Activated naive CD8-positive, alpha-beta T cell (primary cell): ENCODE data around the gene TENT5C.

ENCODE experiments used
- H3K27ac Mint-ChIP-seq: one replicate; pipeline ENCODE4 v1.8.0; 2021; ENCODE audit warnings: mixed read lengths
- H3K27me3 Mint-ChIP-seq: one replicate; pipeline ENCODE4 v1.8.0; 2021; ENCODE audit warnings: mixed read lengths
- H3K36me3 Mint-ChIP-seq: one replicate; pipeline ENCODE4 v1.8.0; 2021; ENCODE audit warnings: mixed read lengths
- H3K4me1 Mint-ChIP-seq: one replicate; pipeline ENCODE4 v1.8.0; 2021; ENCODE audit warnings: low read depth, mixed read lengths
- H3K4me3 Mint-ChIP-seq: one replicate; pipeline ENCODE4 v1.8.0; 2021; ENCODE audit warnings: mild to moderate bottlenecking, mixed read lengths
- H3K9me3 Mint-ChIP-seq: one replicate; pipeline ENCODE4 v1.8.0; 2021; ENCODE audit warnings: low read depth, mixed read lengths

TENT5C gene

GRCh38 chr1:117567435-117567834, 38.4 kb upstream of the TENT5C start:
- H3K36me3 Mint-ChIP-seq = no peaks in the 10 kb centered on the region
- H3K27me3 Mint-ChIP-seq = peaks cover 2% of the 10 kb centered on the region
- H3K4me1 Mint-ChIP-seq = peaks cover 9% of the 10 kb centered on the region
- H3K4me3 Mint-ChIP-seq = no peak overlapping the region
- no peaks in the 10 kb centered on the region for H3K9me3 Mint-ChIP-seq
- H3K27ac Mint-ChIP-seq = no peak overlapping the region

GRCh38 chr1:117567976-117568375, 37.9 kb upstream of the TENT5C start:
- H3K27me3 Mint-ChIP-seq = peaks cover 2% of the 10 kb centered on the region

GRCh38 chr1:117568999-117569398, 36.8 kb upstream of the TENT5C start:
- H3K27ac Mint-ChIP-seq = no peak overlapping the region
- H3K4me3 Mint-ChIP-seq = no peak overlapping the region
- no peaks in the 10 kb centered on the region for H3K36me3 Mint-ChIP-seq
- H3K27me3 Mint-ChIP-seq = peaks cover 2% of the 10 kb centered on the region
- H3K9me3 Mint-ChIP-seq = no peaks in the 10 kb centered on the region
- peaks cover 22% of the 10 kb centered on the region for H3K4me1 Mint-ChIP-seq

More at GRCh38 chr1:117567976-117568375, 37.9 kb upstream of the TENT5C start:
- H3K36me3 Mint-ChIP-seq = no peaks in the 10 kb centered on the region
- no peak overlapping the region for H3K27ac Mint-ChIP-seq
- peaks cover 15% of the 10 kb centered on the region for H3K4me1 Mint-ChIP-seq
- no peak overlapping the region for H3K4me3 Mint-ChIP-seq
- H3K9me3 Mint-ChIP-seq = no peaks in the 10 kb centered on the region

- Mint-ChIP-seq H3K4me3 (no peak overlapping the region), H3K36me3 (no peaks in the 10 kb centered on the region), H3K4me1 (peaks cover 24% of the 10 kb centered on the region), H3K9me3 (no peaks in the 10 kb centered on the region), H3K27ac (no peak overlapping the region), H3K27me3 (no peaks in the 10 kb centered on the region)
These were observed 36.0 kb upstream of the TENT5C start for GRCh38 chr1:117569856-117570255.

- H3K9me3 Mint-ChIP-seq = no peaks in the 10 kb centered on the region
- no peak overlapping the region for H3K27ac Mint-ChIP-seq
- peaks cover 24% of the 10 kb centered on the region for H3K4me1 Mint-ChIP-seq
These were observed 34.8 kb upstream of the TENT5C start for GRCh38 chr1:117570988-117571409.

GRCh38 chr1:117571496-117571895, 34.4 kb upstream of the TENT5C start:
- H3K27ac Mint-ChIP-seq = no peak overlapping the region
- no peaks in the 10 kb centered on the region for H3K9me3 Mint-ChIP-seq
- H3K36me3 Mint-ChIP-seq = no peaks in the 10 kb centered on the region
- no peak overlapping the region for H3K4me3 Mint-ChIP-seq
- peaks cover 24% of the 10 kb centered on the region for H3K4me1 Mint-ChIP-seq
- H3K27me3 Mint-ChIP-seq = no peaks in the 10 kb centered on the region

More at GRCh38 chr1:117570988-117571409, 34.8 kb upstream of the TENT5C start:
- H3K4me3 Mint-ChIP-seq = no peak overlapping the region
- H3K27me3 Mint-ChIP-seq = no peaks in the 10 kb centered on the region
- no peaks in the 10 kb centered on the region for H3K36me3 Mint-ChIP-seq

GRCh38 chr1:117572546-117572945, 33.3 kb upstream of the TENT5C start:
- Mint-ChIP-seq H3K9me3 (no peaks in the 10 kb centered on the region), H3K4me3 (no peak overlapping the region), H3K36me3 (no peaks in the 10 kb centered on the region), H3K4me1 (peaks cover 24% of the 10 kb centered on the region), H3K27ac (no peak overlapping the region), H3K27me3 (no peaks in the 10 kb centered on the region)

GRCh38 chr1:117573386-117574023, 32.3 kb upstream of the TENT5C start:
- Mint-ChIP-seq H3K27ac (no peak overlapping the region), H3K36me3 (no peaks in the 10 kb centered on the region), H3K27me3 (no peaks in the 10 kb centered on the region)

GRCh38 chr1:117574161-117574835, 31.6 kb upstream of the TENT5C start:
- H3K4me1 Mint-ChIP-seq = peaks cover 24% of the 10 kb centered on the region
- H3K27me3 Mint-ChIP-seq = no peaks in the 10 kb centered on the region
- no peaks in the 10 kb centered on the region for H3K9me3 Mint-ChIP-seq
- no peak overlapping the region for H3K4me3 Mint-ChIP-seq
- no peaks in the 10 kb centered on the region for H3K36me3 Mint-ChIP-seq
- H3K27ac Mint-ChIP-seq = no peak overlapping the region

More at GRCh38 chr1:117573386-117574023, 32.3 kb upstream of the TENT5C start:
- H3K4me1 Mint-ChIP-seq = peaks cover 24% of the 10 kb centered on the region
- H3K4me3 Mint-ChIP-seq = no peak overlapping the region
- H3K9me3 Mint-ChIP-seq = no peaks in the 10 kb centered on the region

- Mint-ChIP-seq H3K4me1 (peaks cover 24% of the 10 kb centered on the region), H3K27ac (no peak overlapping the region)
These were observed 30.1 kb upstream of the TENT5C start for GRCh38 chr1:117575586-117576225.

GRCh38 chr1:117576236-117576635, 29.6 kb upstream of the TENT5C start:
- Mint-ChIP-seq H3K4me3 (no peak overlapping the region), H3K27me3 (no peaks in the 10 kb centered on the region), H3K9me3 (no peaks in the 10 kb centered on the region), H3K4me1 (peaks cover 24% of the 10 kb centered on the region), H3K27ac (no peak overlapping the region), H3K36me3 (no peaks in the 10 kb centered on the region)

More at GRCh38 chr1:117575586-117576225, 30.1 kb upstream of the TENT5C start:
- no peaks in the 10 kb centered on the region for H3K9me3 Mint-ChIP-seq
- no peaks in the 10 kb centered on the region for H3K36me3 Mint-ChIP-seq
- no peak overlapping the region for H3K4me3 Mint-ChIP-seq
- no peaks in the 10 kb centered on the region for H3K27me3 Mint-ChIP-seq

- H3K9me3 Mint-ChIP-seq = no peaks in the 10 kb centered on the region
- H3K36me3 Mint-ChIP-seq = no peaks in the 10 kb centered on the region
- no peak overlapping the region for H3K4me3 Mint-ChIP-seq
- no peaks in the 10 kb centered on the region for H3K27me3 Mint-ChIP-seq
- H3K4me1 Mint-ChIP-seq = peaks cover 16% of the 10 kb centered on the region
- no peak overlapping the region for H3K27ac Mint-ChIP-seq
These were observed 28.5 kb upstream of the TENT5C start for GRCh38 chr1:117577191-117577885.

GRCh38 chr1:117578466-117578865, 27.4 kb upstream of the TENT5C start:
- Mint-ChIP-seq H3K4me3 (no peak overlapping the region), H3K9me3 (no peaks in the 10 kb centered on the region), H3K4me1 (peaks cover 5% of the 10 kb centered on the region), H3K36me3 (no peaks in the 10 kb centered on the region), H3K27me3 (no peaks in the 10 kb centered on the region), H3K27ac (no peak overlapping the region)

- no peaks in the 10 kb centered on the region for H3K36me3 Mint-ChIP-seq
- H3K4me1 Mint-ChIP-seq = no peaks in the 10 kb centered on the region
- no peak overlapping the region for H3K27ac Mint-ChIP-seq
- no peaks in the 10 kb centered on the region for H3K9me3 Mint-ChIP-seq
- H3K4me3 Mint-ChIP-seq = no peak overlapping the region
- no peaks in the 10 kb centered on the region for H3K27me3 Mint-ChIP-seq
These were observed 26.5 kb upstream of the TENT5C start for GRCh38 chr1:117579221-117579906.
